CD4-positive, alpha-beta T cell treated with Interleukin-4 for 1 hour (primary cell): ENCODE results near the gene COG2.
"Not testable (repeated sequence)": the region's sequence is repeated elsewhere in the genome, so short reads cannot be mapped to it uniquely, and the experiment has no call there.

Source experiments
- DNase-seq, 2 donors: peaks; one replicate each; pipeline ENCODE4 v3.0.0-alpha.2; 2020 to 2022

The COG2 gene

GRCh38 chr1:230680300-230681025 is 38.2 kb downstream of the COG2 start:
- no peak for DNase-seq

- no peak for DNase-seq
These were observed 39.3 kb downstream of the COG2 start for GRCh38 chr1:230681599-230681998.

GRCh38 chr1:230682274-230682673 is 40.0 kb downstream of the COG2 start:
- DNase-seq: no peak

GRCh38 chr1:230682882-230683610 is 40.8 kb downstream of the COG2 start:
- DNase-seq: no peak

- no peak for DNase-seq
These were observed 41.9 kb downstream of the COG2 start for GRCh38 chr1:230684146-230684545.

- DNase-seq: no peak
These were observed 42.7 kb downstream of the COG2 start for GRCh38 chr1:230684998-230685397.

- no peak for DNase-seq
These were observed 44.5 kb downstream of the COG2 start for GRCh38 chr1:230686747-230687146.

GRCh38 chr1:230690101-230690500 is 47.8 kb downstream of the COG2 start:
- no peak for DNase-seq

GRCh38 chr1:230691615-230692014 is 49.3 kb downstream of the COG2 start:
- DNase-seq: no peak

GRCh38 chr1:230693221-230693620 is 50.9 kb downstream of the COG2 start:
- DNase-seq: no peak

GRCh38 chr1:230693777-230694176 is 51.5 kb downstream of the COG2 start:
- DNase-seq: no peak

GRCh38 chr1:230694464-230694863 is 52.2 kb downstream of the COG2 start:
- no peak for DNase-seq

GRCh38 chr1:230694991-230695390 is 52.7 kb downstream of the COG2 start:
- DNase-seq: no peak

- no peak for DNase-seq
These were observed 53.9 kb downstream of the COG2 start for GRCh38 chr1:230696218-230696617.

GRCh38 chr1:230696722-230697437 is 54.6 kb downstream of the COG2 start:
- no peak for DNase-seq

- DNase-seq: no peak
These were observed 55.8 kb downstream of the COG2 start for GRCh38 chr1:230698130-230698529.

GRCh38 chr1:230698964-230699363 is 56.7 kb downstream of the COG2 start:
- not testable (repeated sequence) for DNase-seq

GRCh38 chr1:230699716-230700115 is 57.4 kb downstream of the COG2 start:
- DNase-seq: no peak

GRCh38 chr1:230700132-230700531 is 57.9 kb downstream of the COG2 start:
- DNase-seq: no peak

- DNase-seq: no peak
These were observed 59.2 kb downstream of the COG2 start for GRCh38 chr1:230701434-230701833.

GRCh38 chr1:230701895-230702768 is 59.9 kb downstream of the COG2 start:
- no peak for DNase-seq

GRCh38 chr1:230702934-230703678 is 60.8 kb downstream of the COG2 start:
- no peak for DNase-seq
